ENCODE data around the gene ADARB2. TPM values are rescaled to one million over a fixed set of nuclear protein-coding genes. Genes with fewer than 3 reads are reported as not detected.

ADARB2 gene
- total RNA-seq, 2 experiments from 2014 or later: 0.28 to 0.40 TPM

GRCh38 chr10:1189166-1190051 is 547.9 kb downstream of the ADARB2 start:
- H3K36me3 Mint-ChIP-seq: no peaks in the 10 kb centered on the region
- DNase-seq (no peak), ATAC-seq (ENCODE audit: low read depth) (no peak)
- H3K4me3 Mint-ChIP-seq: no peak overlapping the region
- peaks cover 8% of the 10 kb centered on the region for H3K4me1 Mint-ChIP-seq
- no peaks in the 10 kb centered on the region for H3K9me3 Mint-ChIP-seq
- peaks cover 4% of the 10 kb centered on the region for H3K27me3 Mint-ChIP-seq
- H3K27ac Mint-ChIP-seq: no peak overlapping the region
- POLR2A ChIA-PET: no interaction called here

- POLR2A ChIA-PET: no interaction called here
- Mint-ChIP-seq H3K27ac (no peak overlapping the region), H3K4me3 (no peak overlapping the region), H3K4me1 (peaks cover 4% of the 10 kb centered on the region), H3K36me3 (no peaks in the 10 kb centered on the region), H3K27me3 (peaks cover 4% of the 10 kb centered on the region), H3K9me3 (no peaks in the 10 kb centered on the region)
- DNase-seq (no peak), ATAC-seq (ENCODE audit: low read depth) (no peak)
Observed at GRCh38 chr10:1188558-1189135, 548.7 kb downstream of the ADARB2 start.

- no peak overlapping the region for H3K27ac Mint-ChIP-seq
- no peak overlapping the region for H3K4me3 Mint-ChIP-seq
- POLR2A ChIA-PET: no interaction called here
- H3K9me3 Mint-ChIP-seq: no peaks in the 10 kb centered on the region
- no peaks in the 10 kb centered on the region for H3K36me3 Mint-ChIP-seq
- H3K4me1 Mint-ChIP-seq: no peaks in the 10 kb centered on the region
- peaks cover 8% of the 10 kb centered on the region for H3K27me3 Mint-ChIP-seq
- ATAC-seq (ENCODE audit: low read depth) (no peak), DNase-seq (no peak)
Observed at GRCh38 chr10:1187855-1188557, 549.3 kb downstream of the ADARB2 start.

GRCh38 chr10:1187151-1187854 is 550.0 kb downstream of the ADARB2 start:
- peaks cover 8% of the 10 kb centered on the region for H3K27me3 Mint-ChIP-seq
- no peak overlapping the region for H3K4me3 Mint-ChIP-seq
- H3K9me3 Mint-ChIP-seq: no peaks in the 10 kb centered on the region
- DNase-seq: no peak
- no peak for ATAC-seq (ENCODE audit: low read depth)
- H3K4me1 Mint-ChIP-seq: no peaks in the 10 kb centered on the region
- H3K36me3 Mint-ChIP-seq: no peaks in the 10 kb centered on the region
- POLR2A ChIA-PET: no interaction called here
- H3K27ac Mint-ChIP-seq: no peak overlapping the region

GRCh38 chr10:1186683-1186990 is 550.7 kb downstream of the ADARB2 start:
- ATAC-seq (ENCODE audit: low read depth): no peak
- no peaks in the 10 kb centered on the region for H3K4me1 Mint-ChIP-seq
- H3K4me3 Mint-ChIP-seq: no peak overlapping the region
- no peaks in the 10 kb centered on the region for H3K9me3 Mint-ChIP-seq
- H3K36me3 Mint-ChIP-seq: no peaks in the 10 kb centered on the region
- no peak for DNase-seq
- H3K27ac Mint-ChIP-seq: no peak overlapping the region
- peaks cover 8% of the 10 kb centered on the region for H3K27me3 Mint-ChIP-seq
- POLR2A ChIA-PET: no interaction called here

GRCh38 chr10:1185911-1186682 is 551.2 kb downstream of the ADARB2 start:
- Mint-ChIP-seq H3K27ac (no peak overlapping the region), H3K9me3 (no peaks in the 10 kb centered on the region), H3K4me3 (no peak overlapping the region), H3K27me3 (peaks cover 8% of the 10 kb centered on the region), H3K4me1 (no peaks in the 10 kb centered on the region), H3K36me3 (no peaks in the 10 kb centered on the region)
- POLR2A ChIA-PET: no interaction called here
- DNase-seq (no peak), ATAC-seq (ENCODE audit: low read depth) (no peak)

GRCh38 chr10:1184541-1185430 is 552.5 kb downstream of the ADARB2 start:
- Mint-ChIP-seq H3K4me3 (no peak overlapping the region), H3K4me1 (no peaks in the 10 kb centered on the region), H3K9me3 (no peaks in the 10 kb centered on the region), H3K36me3 (no peaks in the 10 kb centered on the region), H3K27ac (no peak overlapping the region), H3K27me3 (peaks cover 4% of the 10 kb centered on the region)
- ATAC-seq (ENCODE audit: low read depth) (no peak), DNase-seq (no peak)
- POLR2A ChIA-PET: no interaction called here

GRCh38 chr10:1183701-1184100 is 553.6 kb downstream of the ADARB2 start:
- DNase-seq (no peak), ATAC-seq (ENCODE audit: low read depth) (no peak)
- Mint-ChIP-seq H3K27ac (no peak overlapping the region), H3K4me1 (no peaks in the 10 kb centered on the region), H3K4me3 (no peak overlapping the region), H3K27me3 (peaks cover 4% of the 10 kb centered on the region), H3K9me3 (no peaks in the 10 kb centered on the region), H3K36me3 (no peaks in the 10 kb centered on the region)
- POLR2A ChIA-PET: no interaction called here

GRCh38 chr10:1183033-1183396 is 554.3 kb downstream of the ADARB2 start:
- Mint-ChIP-seq H3K4me1 (no peaks in the 10 kb centered on the region), H3K27ac (no peak overlapping the region), H3K27me3 (peaks cover 4% of the 10 kb centered on the region), H3K9me3 (no peaks in the 10 kb centered on the region), H3K36me3 (no peaks in the 10 kb centered on the region), H3K4me3 (no peak overlapping the region)
- DNase-seq (no peak), ATAC-seq (ENCODE audit: low read depth) (no peak)
- POLR2A ChIA-PET: no interaction called here

- Mint-ChIP-seq H3K27me3 (peaks cover 4% of the 10 kb centered on the region), H3K4me3 (no peak overlapping the region), H3K9me3 (no peaks in the 10 kb centered on the region), H3K27ac (no peak overlapping the region), H3K4me1 (no peaks in the 10 kb centered on the region), H3K36me3 (no peaks in the 10 kb centered on the region)
- DNase-seq (no peak), ATAC-seq (ENCODE audit: low read depth) (no peak)
- POLR2A ChIA-PET: no interaction called here
Observed at GRCh38 chr10:1182280-1183032, 554.9 kb downstream of the ADARB2 start.

- POLR2A ChIA-PET: no interaction called here
- H3K4me1 Mint-ChIP-seq: no peaks in the 10 kb centered on the region
- H3K9me3 Mint-ChIP-seq: no peaks in the 10 kb centered on the region
- H3K27ac Mint-ChIP-seq: no peak overlapping the region
- DNase-seq (no peak), ATAC-seq (ENCODE audit: low read depth) (no peak)
- H3K27me3 Mint-ChIP-seq: peaks cover 4% of the 10 kb centered on the region
- H3K36me3 Mint-ChIP-seq: no peaks in the 10 kb centered on the region
- no peak overlapping the region for H3K4me3 Mint-ChIP-seq
Observed at GRCh38 chr10:1180836-1181235, 556.5 kb downstream of the ADARB2 start.

All from activated naive CD8-positive, alpha-beta T cell treated with anti-CD3 and anti-CD28 coated beads, Interleukin-2, amount 10 ng/mL, durations not matched to agents 7 days and 5 days (primary cell).